Measurements from ENCODE around the gene ABL1. TPM values are rescaled to one million over a fixed set of nuclear protein-coding genes. Genes with fewer than 3 reads are reported as not detected.
"Not testable (repeated sequence)": the region's sequence is repeated elsewhere in the genome, so short reads cannot be mapped to it uniquely, and the experiment has no call there.

The ABL1 gene
- total RNA-seq, result 44.6 and 50.3 TPM in 2 replicates
- 60.2 TPM for polyA plus RNA-seq (2012)

GRCh38 chr9:130834371-130835336 is at the start of gene ABL1:
Gene ABL1, plus strand, starts transcription at chr9:130835254. Its CDS starts 193 bp downstream, at chr9:130835447.
- DNase-seq (ENCODE audit: low read depth), result peak; percentile 88

- no peak for DNase-seq (ENCODE audit: low read depth)
Observed at GRCh38 chr9:130785940-130786508, 49.0 kb upstream of the ABL1 start.

GRCh38 chr9:130786526-130786925 is 48.5 kb upstream of the ABL1 start:
- no peak for DNase-seq (ENCODE audit: low read depth)

GRCh38 chr9:130789747-130790672 is 45.0 kb upstream of the ABL1 start:
- DNase-seq (ENCODE audit: low read depth), result no peak

- no peak for DNase-seq (ENCODE audit: low read depth)
Observed at GRCh38 chr9:130791303-130791894, 43.7 kb upstream of the ABL1 start.

GRCh38 chr9:130793589-130793988 is 41.5 kb upstream of the ABL1 start:
- DNase-seq (ENCODE audit: low read depth), result no peak

- not testable (repeated sequence) for DNase-seq (ENCODE audit: low read depth)
Observed at GRCh38 chr9:130794021-130794420, 41.0 kb upstream of the ABL1 start.

GRCh38 chr9:130794423-130794822 is 40.6 kb upstream of the ABL1 start:
- not testable (repeated sequence) for DNase-seq (ENCODE audit: low read depth)

- DNase-seq (ENCODE audit: low read depth), result no peak
Observed at GRCh38 chr9:130794923-130795495, 40.0 kb upstream of the ABL1 start.

GRCh38 chr9:130803116-130803515 is 31.9 kb upstream of the ABL1 start:
- DNase-seq (ENCODE audit: low read depth), result not testable (repeated sequence)

- peak; percentile 62 for DNase-seq (ENCODE audit: low read depth)
Observed at GRCh38 chr9:130805510-130806326, 29.3 kb upstream of the ABL1 start.

- no peak for DNase-seq (ENCODE audit: low read depth)
Observed at GRCh38 chr9:130806327-130806716, 28.7 kb upstream of the ABL1 start.

GRCh38 chr9:130810609-130811136 is 24.4 kb upstream of the ABL1 start:
- no peak for DNase-seq (ENCODE audit: low read depth)

GRCh38 chr9:130815242-130815808 is 19.7 kb upstream of the ABL1 start:
- no peak for DNase-seq (ENCODE audit: low read depth)

- no peak for DNase-seq (ENCODE audit: low read depth)
Observed at GRCh38 chr9:130817914-130818313, 17.1 kb upstream of the ABL1 start.

- DNase-seq (ENCODE audit: low read depth), result no peak
Observed at GRCh38 chr9:130820135-130820738, 14.8 kb upstream of the ABL1 start.

GRCh38 chr9:130823435-130823834 is 11.6 kb upstream of the ABL1 start:
- DNase-seq (ENCODE audit: low read depth), result peak; percentile 86

GRCh38 chr9:130824079-130824478 is 11.0 kb upstream of the ABL1 start:
- DNase-seq (ENCODE audit: low read depth), result peak; percentile 28
